Measurements from ENCODE around the gene EREG. TPM values are rescaled to one million over a fixed set of nuclear protein-coding genes. Genes with fewer than 3 reads are reported as not detected.

Gene EREG
- total and polyA plus RNA-seq, 10 of the 15 experiments (the other 5 are each of a cell fraction or from before 2014, with no cell fraction given), result not detected

DNA sequence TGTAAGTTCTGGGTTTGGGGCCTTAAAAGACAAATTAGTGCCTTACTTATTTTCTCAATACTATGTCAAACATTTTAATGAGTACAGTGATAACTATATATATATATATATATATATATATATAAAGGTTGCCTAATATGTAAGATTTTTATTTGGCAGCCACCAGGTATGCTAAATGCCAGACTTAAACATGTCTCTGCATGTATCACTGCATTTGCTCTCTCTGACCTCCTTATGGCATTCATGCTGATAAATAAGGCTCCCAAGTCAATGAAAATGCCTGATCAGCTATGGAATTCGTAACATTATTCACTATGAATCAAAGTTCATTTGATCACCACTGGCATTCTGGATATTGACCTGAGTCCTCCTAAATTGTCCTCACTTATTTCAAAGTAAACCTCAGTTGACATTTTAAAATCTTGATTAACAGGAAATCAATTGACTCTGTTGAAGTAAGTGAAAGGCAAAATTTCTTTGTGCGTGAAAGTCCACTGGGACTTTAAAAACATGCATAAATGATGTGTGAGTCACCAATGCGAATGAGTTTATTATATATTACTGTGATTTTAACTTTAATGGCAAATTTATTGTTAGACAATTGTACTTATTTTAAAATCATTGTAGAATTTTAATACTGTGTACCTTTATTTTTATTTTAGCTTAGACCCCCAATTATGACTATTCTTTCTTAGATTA, 50.8 kb downstream of the EREG start:
- no peak overlapping the region for H3K4me2 ChIP-seq (ENCODE audit: control insufficient read depth, insufficient read depth)
- in situ Hi-C loops (cut with MboI), result no loop called here
- SMC1A ChIA-PET (ENCODE audit: uncharacterized antibody, unreplicated experiment), result interaction anchor here (0.9 kb wide), 1 partner anchor 100 kb away, joined by 3 read pairs; no protein-coding TSS in a partner anchor

More for the DNA sequence above, 50.8 kb downstream of the EREG start:
- Histone ChIP-seq H3K27me3 (replicated peaks in 1 of 2; ENCODE audit: control insufficient read depth in 2 of 2, insufficient read depth in 2 of 2, low read length in 1 of 2) (no peaks in the 10 kb centered on the region; a peak in 1 of 4 replicates), H3K36me3 (ENCODE audit: control insufficient read depth in 2 of 2, insufficient read depth in 2 of 2, low read length in 1 of 2) (no peaks in the 10 kb centered on the region), H3K27ac (ENCODE audit: control insufficient read depth, insufficient read depth) (no peak overlapping the region), H3K4me1 (ENCODE audit: control insufficient read depth, insufficient read depth, low read length) (no peaks in the 10 kb centered on the region), H3K9ac (ENCODE audit: control insufficient read depth, insufficient read depth, low read length) (no peak overlapping the region), H3K9me3 (replicated peaks; ENCODE audit: control insufficient read depth, insufficient read depth, low read length) (no peaks in the 10 kb centered on the region), H3K4me3 (no peak overlapping the region), H4K20me1 (ENCODE audit: control insufficient read depth, insufficient read depth) (no peaks in the 10 kb centered on the region), H2AFZ (ENCODE audit: control insufficient read depth, low read depth, low read length) (no peak overlapping the region), H3K79me2 (ENCODE audit: control insufficient read depth, insufficient read depth, low read length) (no peaks in the 10 kb centered on the region)
- DNase-seq (ENCODE audit: low read depth, low spot score) (no peak), FAIRE-seq (no peak), ATAC-seq (no peak)
- TF ChIP-seq NBN (IDR thresholded peaks at IDR 0.05), result no peak
- TF ChIP-seq BMI1 (IDR thresholded peaks at IDR 0.05; ENCODE audit: borderline replicate concordance), result no peak
- no peak for TF ChIP-seq ETV6 (conservative IDR thresholded peaks at IDR 0.05 in 1 of 2, IDR thresholded peaks at IDR 0.05 in 1 of 2; ENCODE audit: borderline replicate concordance in 1 of 2, low read depth in 1 of 2)
- no peak for TF ChIP-seq ASH2L (IDR thresholded peaks at IDR 0.05; ENCODE audit: borderline replicate concordance, low read depth)
- no peak for TF ChIP-seq TBL1XR1 (IDR thresholded peaks at IDR 0.05; ENCODE audit: low read depth, low read length)
- TF ChIP-seq BHLHE40 (IDR thresholded peaks at IDR 0.05; ENCODE audit: borderline replicate concordance in 1 of 2, low read depth in 2 of 2, low read length in 1 of 2), result no peak
- no peak for TF ChIP-seq NFYA (IDR thresholded peaks at IDR 0.05; ENCODE audit: borderline replicate concordance, low read depth, low read length)
- TF ChIP-seq JUND (IDR thresholded peaks at IDR 0.05; ENCODE audit: low read depth, low read length), result no peak
- TF ChIP-seq RAD51 (IDR thresholded peaks at IDR 0.05), result no peak
- TF ChIP-seq ZNF622 (IDR thresholded peaks at IDR 0.05), result no peak
- TF ChIP-seq KLF5 (IDR thresholded peaks at IDR 0.05; ENCODE audit: partially characterized antibody), result no peak
- TF ChIP-seq, protein P1, sequence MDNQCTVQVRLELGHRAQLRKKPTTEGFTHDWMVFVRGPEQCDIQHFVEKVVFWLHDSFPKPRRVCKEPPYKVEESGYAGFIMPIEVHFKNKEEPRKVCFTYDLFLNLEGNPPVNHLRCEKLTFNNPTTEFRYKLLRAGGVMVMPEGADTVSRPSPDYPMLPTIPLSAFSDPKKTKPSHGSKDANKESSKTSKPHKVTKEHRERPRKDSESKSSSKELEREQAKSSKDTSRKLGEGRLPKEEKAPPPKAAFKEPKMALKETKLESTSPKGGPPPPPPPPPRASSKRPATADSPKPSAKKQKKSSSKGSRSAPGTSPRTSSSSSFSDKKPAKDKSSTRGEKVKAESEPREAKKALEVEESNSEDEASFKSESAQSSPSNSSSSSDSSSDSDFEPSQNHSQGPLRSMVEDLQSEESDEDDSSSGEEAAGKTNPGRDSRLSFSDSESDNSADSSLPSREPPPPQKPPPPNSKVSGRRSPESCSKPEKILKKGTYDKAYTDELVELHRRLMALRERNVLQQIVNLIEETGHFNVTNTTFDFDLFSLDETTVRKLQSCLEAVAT (IDR thresholded peaks at IDR 0.05), result no peak
- no peak for TF ChIP-seq EZH2 (IDR thresholded peaks at IDR 0.05; ENCODE audit: borderline replicate concordance, control insufficient read depth, low read depth, low read length)
- TF ChIP-seq, protein P2, sequence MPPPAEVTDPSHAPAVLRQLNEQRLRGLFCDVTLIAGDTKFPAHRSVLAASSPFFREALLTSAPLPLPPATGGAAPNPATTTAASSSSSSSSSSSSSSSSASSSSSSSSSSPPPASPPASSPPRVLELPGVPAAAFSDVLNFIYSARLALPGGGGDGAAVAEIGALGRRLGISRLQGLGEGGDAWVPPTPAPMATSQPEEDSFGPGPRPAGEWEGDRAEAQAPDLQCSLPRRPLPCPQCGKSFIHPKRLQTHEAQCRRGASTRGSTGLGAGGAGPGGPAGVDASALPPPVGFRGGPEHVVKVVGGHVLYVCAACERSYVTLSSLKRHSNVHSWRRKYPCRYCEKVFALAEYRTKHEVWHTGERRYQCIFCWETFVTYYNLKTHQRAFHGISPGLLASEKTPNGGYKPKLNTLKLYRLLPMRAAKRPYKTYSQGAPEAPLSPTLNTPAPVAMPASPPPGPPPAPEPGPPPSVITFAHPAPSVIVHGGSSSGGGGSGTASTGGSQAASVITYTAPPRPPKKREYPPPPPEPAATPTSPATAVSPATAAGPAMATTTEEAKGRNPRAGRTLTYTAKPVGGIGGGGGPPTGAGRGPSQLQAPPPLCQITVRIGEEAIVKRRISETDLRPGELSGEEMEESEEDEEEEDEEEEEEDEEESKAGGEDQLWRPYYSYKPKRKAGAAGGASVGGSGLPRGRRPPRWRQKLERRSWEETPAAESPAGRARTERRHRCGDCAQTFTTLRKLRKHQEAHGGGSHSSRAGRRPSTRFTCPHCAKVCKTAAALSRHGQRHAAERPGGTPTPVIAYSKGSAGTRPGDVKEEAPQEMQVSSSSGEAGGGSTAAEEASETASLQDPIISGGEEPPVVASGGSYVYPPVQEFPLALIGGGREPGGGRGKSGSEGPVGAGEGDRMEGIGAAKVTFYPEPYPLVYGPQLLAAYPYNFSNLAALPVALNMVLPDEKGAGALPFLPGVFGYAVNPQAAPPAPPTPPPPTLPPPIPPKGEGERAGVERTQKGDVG (CRISPR knock-in tag; IDR thresholded peaks at IDR 0.05), result no peak
- TF ChIP-seq, protein P3, sequence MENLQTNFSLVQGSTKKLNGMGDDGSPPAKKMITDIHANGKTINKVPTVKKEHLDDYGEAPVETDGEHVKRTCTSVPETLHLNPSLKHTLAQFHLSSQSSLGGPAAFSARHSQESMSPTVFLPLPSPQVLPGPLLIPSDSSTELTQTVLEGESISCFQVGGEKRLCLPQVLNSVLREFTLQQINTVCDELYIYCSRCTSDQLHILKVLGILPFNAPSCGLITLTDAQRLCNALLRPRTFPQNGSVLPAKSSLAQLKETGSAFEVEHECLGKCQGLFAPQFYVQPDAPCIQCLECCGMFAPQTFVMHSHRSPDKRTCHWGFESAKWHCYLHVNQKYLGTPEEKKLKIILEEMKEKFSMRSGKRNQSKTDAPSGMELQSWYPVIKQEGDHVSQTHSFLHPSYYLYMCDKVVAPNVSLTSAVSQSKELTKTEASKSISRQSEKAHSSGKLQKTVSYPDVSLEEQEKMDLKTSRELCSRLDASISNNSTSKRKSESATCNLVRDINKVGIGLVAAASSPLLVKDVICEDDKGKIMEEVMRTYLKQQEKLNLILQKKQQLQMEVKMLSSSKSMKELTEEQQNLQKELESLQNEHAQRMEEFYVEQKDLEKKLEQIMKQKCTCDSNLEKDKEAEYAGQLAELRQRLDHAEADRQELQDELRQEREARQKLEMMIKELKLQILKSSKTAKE (IDR thresholded peaks at IDR 0.05; ENCODE audit: low read depth, poor library complexity, severe bottlenecking), result no peak
- no peak for TF ChIP-seq DPF2 (IDR thresholded peaks at IDR 0.05)
- ChIA-PET CTCF (interaction anchor here (0.9 kb wide), 1 partner anchor 38 kb away, joined by 4 read pairs; no protein-coding TSS in a partner anchor), POLR2A (no interaction called here), RAD21 (ENCODE audit: unreplicated experiment) (no interaction called here)
- intact Hi-C loops (cut with micrococcal nuclease; ENCODE audit: unreplicated experiment), result no loop called here
- BruUV-seq (replicated peaks), result no TSS peak
- 14% methylated on average over 3 of the region's 3 CpGs for WGBS (ENCODE audit: insufficient coverage, insufficient replicate concordance, low lambda C conversion rate, missing lambda C conversion rate)

Data from GM12878 (cell line).